Panc1 (cell line): Measurements from ENCODE around the gene ZSCAN10. TPM values are rescaled to one million over a fixed set of nuclear protein-coding genes. Genes with fewer than 3 reads are reported as not detected.

Source experiments
- ATAC-seq: fragments of 200-7000 bp; cut with Tn5 transposase; 2 replicates; pipeline ENCODE4 v1.9.1; 2020; ENCODE audit warnings: mild to moderate bottlenecking, moderate library complexity
- BruUV-seq: library from RNA; stranded (reverse); fragments of 400-500 nt; replicated peaks from 2 replicates; lab custom pipeline; 2021; lab: Mats Ljungman, UMichigan
- CTCF ChIA-PET: fragments of 300-600 bp; sonication (Branson Sonifier 250); formaldehyde crosslinking; loops from one replicate; lab custom pipeline; 2022; ENCODE audit warnings: antibody characterized with exemption; lab: Charles Lee
- POLR2A ChIA-PET: fragments of 300-600 bp; sonication (Branson Sonifier 250); formaldehyde crosslinking; loops from one replicate; lab custom pipeline; 2022; ENCODE audit warnings: antibody characterized with exemption; lab: Charles Lee
- DNase-seq: peaks from one replicate; pipeline ENCODE4 v3.0.0-alpha.2; 2010; ENCODE audit warnings: low read depth, low spot score
- H3K27ac ChIP-seq: 2 replicates; pipeline ENCODE4 v1.5.1; 2011; ENCODE audit warnings: mild to moderate bottlenecking, low read length, inconsistent platforms
- H3K27me3 ChIP-seq: fragments of 200-500 bp; sonication (Bioruptor generic); 2 replicates; pipeline ENCODE4 v1.6.0; 2014; ENCODE audit warnings: low read length, inconsistent platforms; ENCODE audit not compliant: control insufficient read depth, insufficient read depth
- H3K36me3 ChIP-seq: fragments of 200-500 bp; sonication (Bioruptor generic); 2 replicates; pipeline ENCODE4 v1.5.1; 2014; ENCODE audit warnings: inconsistent platforms, mild to moderate bottlenecking, low read length, moderate library complexity; ENCODE audit not compliant: control insufficient read depth, insufficient read depth
- H3K4me1 ChIP-seq: 2 replicates; pipeline ENCODE4 v1.5.1; 2011; ENCODE audit warnings: inconsistent platforms, mild to moderate bottlenecking, low read length, moderate library complexity; ENCODE audit not compliant: control insufficient read depth, insufficient read depth
- H3K4me3 ChIP-seq, 2 experiments: 2 replicates each; pipeline ENCODE4 v1.5.1; 2011 to 2012; ENCODE audit warnings: low read depth in 2 of 2, low read length in 2 of 2, mild to moderate bottlenecking in 2 of 2, inconsistent platforms in 1 of 2, moderate library complexity in 1 of 2
- H3K9me3 ChIP-seq: fragments of 200-500 bp; sonication (Bioruptor generic); 2 replicates; pipeline ENCODE4 v1.5.1; 2014; ENCODE audit warnings: low read depth, mild to moderate bottlenecking, inconsistent platforms, low read length, moderate library complexity; ENCODE audit not compliant: control insufficient read depth, insufficient read depth
- CTCF ChIP-seq: fragments of 450-650 bp; IDR thresholded peaks from 2 replicates; pipeline ENCODE4 v1.5.1; 2017; ENCODE audit warnings: mild to moderate bottlenecking
- POLR2AphosphoS5 ChIP-seq: IDR thresholded peaks from 2 replicates; pipeline ENCODE4 v1.6.1; 2012; ENCODE audit warnings: mild to moderate bottlenecking, low read depth, low read length, moderate library complexity
- REST ChIP-seq, 2 experiments: IDR thresholded peaks; 2 replicates each; pipeline ENCODE4 v1.6.1; 2011 to 2012; ENCODE audit warnings: low read depth in 2 of 2, control low read depth in 1 of 2, low read length in 1 of 2, mild to moderate bottlenecking in 1 of 2, moderate library complexity in 1 of 2; ENCODE audit not compliant: insufficient read depth in 1 of 2
- SIN3A ChIP-seq: IDR thresholded peaks from 2 replicates; pipeline ENCODE4 v1.6.1; 2012; ENCODE audit warnings: low read depth, mild to moderate bottlenecking, low read length, moderate library complexity, borderline replicate concordance; ENCODE audit not compliant: insufficient read depth
- TCF7L2 ChIP-seq: IDR thresholded peaks from 2 replicates; pipeline ENCODE4 v1.6.1; 2011; ENCODE audit warnings: mild to moderate bottlenecking, low read depth, low read length, inconsistent platforms
- in situ Hi-C: cut with HindIII; loops from 2 replicates; pipeline ENCODE4 v1.10.0; 2016; ENCODE audit warnings: low sequenced_read_pairs, low pct_unique_long_range_greater_than_20kb
- intact Hi-C: fragments of 100-400 bp; cut with micrococcal nuclease; formaldehyde crosslinking; loops from one replicate; pipeline ENCODE4 v1.10.0; 2022; ENCODE audit not compliant: unreplicated experiment
- total RNA-seq: library from RNA; stranded (reverse); gene quantifications from one replicate; pipeline ENCODE4 v1.2.1, GENCODE V29; 2021; ENCODE audit not compliant: unreplicated experiment

ZSCAN10 gene
- total RNA-seq, 1 experiment from 2014 or later, result 0.21 TPM

GRCh38 chr16:3137267-3137666 lies 38.2 kb upstream of the ZSCAN10 start:
- in situ Hi-C loops, result no loop called here
- TF ChIP-seq POLR2AphosphoS5 (no peak), REST (IDR thresholded peaks at IDR 0.05; ENCODE audit: insufficient read depth in 1 of 2, low read depth in 2 of 2, low read length in 1 of 2) (no peak), TCF7L2 (no peak), SIN3A (no peak), CTCF (no peak)
- peaks cover 10% of the 10 kb centered on the region; the same call in 1 of the 2 replicates for H3K36me3 ChIP-seq
- no TSS peak for BruUV-seq
- CTCF ChIA-PET, result no interaction called here
- H3K27me3 ChIP-seq, result no peaks in the 10 kb centered on the region
- intact Hi-C loops, result no loop called here
- DNase-seq, result no peak
- POLR2A ChIA-PET, result interaction anchor here (0.8 kb wide), 1 partner anchor 12 kb away, joined by 3 read pairs; no protein-coding TSS in a partner anchor
- no peak overlapping the region for H3K27ac ChIP-seq
- peaks cover 7% of the 10 kb centered on the region; the same call in 1 of the 2 replicates for H3K4me1 ChIP-seq
- H3K4me3 ChIP-seq, result no peak overlapping the region
- ATAC-seq, result no peak
- H3K9me3 ChIP-seq, result no peaks in the 10 kb centered on the region

- H3K4me3 ChIP-seq, result peak overlapping the region; percentile 92 to 100
- intact Hi-C loops, result no loop called here
- DNase-seq (no peak), ATAC-seq (peak; percentile 71)
- no peaks in the 10 kb centered on the region for H3K9me3 ChIP-seq
- peaks cover 10% of the 10 kb centered on the region for H3K36me3 ChIP-seq
- BruUV-seq, result TSS peak; percentile 91
- H3K4me1 ChIP-seq, result peaks cover 7% of the 10 kb centered on the region; the same call in 1 of the 2 replicates
- peak overlapping the region; percentile 85 for H3K27ac ChIP-seq
- ChIA-PET CTCF (interaction anchor here (0.6 to 1.6 kb wide), 7 partner anchors 14 to 472 kb away, joined by 3 to 11 read pairs (median 4); no protein-coding TSS in a partner anchor), POLR2A (interaction anchor here (0.7 to 1.4 kb wide), 5 partner anchors 13 to 404 kb away, joined by 3 to 6 read pairs (median 4); no protein-coding TSS in a partner anchor)
- in situ Hi-C loops, result no loop called here
- TF ChIP-seq POLR2AphosphoS5 (no peak; the same call in 1 of the 2 replicates), SIN3A (peak; percentile 70; the same call in 1 of the 2 replicates)
- no peaks in the 10 kb centered on the region for H3K27me3 ChIP-seq
Measured at GRCh38 chr16:3135126-3135715, 36.1 kb upstream of the ZSCAN10 start.
